ENCODE data around the gene BCAS3. TPM values are rescaled to one million over a fixed set of nuclear protein-coding genes. Genes with fewer than 3 reads are reported as not detected.
"Not testable (repeated sequence)": the region's sequence is repeated elsewhere in the genome, so short reads cannot be mapped to it uniquely, and the experiment has no call there.

Gene BCAS3
- total RNA-seq, 1 donor from 2014 or later: 12.5 TPM

GRCh38 chr17:60744355-60744966 is 66.8 kb downstream of the BCAS3 start:
- intact Hi-C loops (cut with micrococcal nuclease): no loop called here

DNA sequence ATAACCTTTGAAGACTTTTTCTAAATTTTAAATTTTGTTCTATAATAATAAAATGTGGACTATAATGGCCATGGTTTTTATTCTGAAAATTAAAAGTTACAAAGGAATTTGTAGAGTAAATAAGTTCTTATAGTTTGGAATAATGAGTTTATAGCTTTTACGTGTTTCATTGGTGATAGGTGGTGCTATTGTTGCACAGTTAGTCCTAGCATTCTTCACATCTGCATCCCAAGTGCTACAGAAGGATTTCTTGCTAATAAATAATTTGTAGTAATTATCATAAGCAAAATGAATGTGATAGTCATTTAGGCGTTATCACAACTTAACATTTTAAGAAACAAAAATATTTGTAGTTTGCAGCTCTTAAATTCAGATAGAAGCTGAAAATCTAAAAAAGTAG is 67.9 kb downstream of the BCAS3 start:
- intact Hi-C loops (cut with micrococcal nuclease): no loop called here

GRCh38 chr17:60747069-60747808 is 69.6 kb downstream of the BCAS3 start:
- intact Hi-C loops (cut with micrococcal nuclease): no loop called here

DNA sequence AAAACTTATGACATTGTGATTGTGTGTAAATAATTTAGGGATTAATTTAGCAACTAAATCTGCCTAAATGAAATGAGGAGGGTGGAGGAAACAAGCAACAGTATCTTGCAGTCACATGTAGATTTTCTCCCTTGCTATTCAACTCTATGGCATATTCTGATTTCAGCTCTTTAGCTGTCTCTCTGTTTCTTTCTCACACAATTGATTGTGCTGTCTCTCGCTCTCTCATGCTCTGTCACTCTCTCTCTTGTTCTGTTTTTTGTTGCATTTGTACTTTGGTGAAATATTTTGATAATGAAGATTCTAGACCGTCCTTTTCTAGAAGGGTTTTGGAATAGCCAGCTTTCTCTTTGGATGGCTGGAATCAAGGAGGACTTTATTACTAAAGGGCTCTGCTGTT is 70.6 kb downstream of the BCAS3 start:
- intact Hi-C loops (cut with micrococcal nuclease): no loop called here

GRCh38 chr17:60749050-60749449 is 71.4 kb downstream of the BCAS3 start:
- intact Hi-C loops (cut with micrococcal nuclease): no loop called here

DNA sequence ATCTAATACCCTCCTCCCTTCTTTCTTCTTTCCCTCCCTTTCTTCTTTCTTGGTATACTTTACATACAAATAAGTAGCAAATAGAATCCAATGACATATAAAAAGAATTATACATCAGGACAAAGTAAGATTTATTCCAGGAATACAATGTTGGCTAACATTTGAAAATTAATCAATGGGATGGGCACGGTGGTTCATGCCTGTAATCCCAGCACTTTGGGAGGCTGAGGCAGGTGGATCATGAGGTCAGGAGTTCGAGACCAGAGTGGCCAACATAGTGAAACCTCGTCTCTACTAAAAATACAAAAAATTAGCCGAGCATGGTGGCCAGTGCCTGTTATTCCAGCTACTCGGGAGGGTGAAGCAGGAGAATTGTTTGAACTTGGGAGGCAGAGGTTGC is 72.1 kb downstream of the BCAS3 start:
- intact Hi-C loops (cut with micrococcal nuclease): no loop called here

- intact Hi-C loops (cut with micrococcal nuclease): no loop called here
Measured at GRCh38 chr17:60750640-60751039, 73.0 kb downstream of the BCAS3 start.

GRCh38 chr17:60751884-60752283 is 74.2 kb downstream of the BCAS3 start:
- intact Hi-C loops (cut with micrococcal nuclease): no loop called here

GRCh38 chr17:60752873-60753577 is 75.4 kb downstream of the BCAS3 start:
- intact Hi-C loops (cut with micrococcal nuclease): no loop called here

- intact Hi-C loops (cut with micrococcal nuclease): no loop called here
Measured at GRCh38 chr17:60754057-60754604, 76.5 kb downstream of the BCAS3 start.

DNA sequence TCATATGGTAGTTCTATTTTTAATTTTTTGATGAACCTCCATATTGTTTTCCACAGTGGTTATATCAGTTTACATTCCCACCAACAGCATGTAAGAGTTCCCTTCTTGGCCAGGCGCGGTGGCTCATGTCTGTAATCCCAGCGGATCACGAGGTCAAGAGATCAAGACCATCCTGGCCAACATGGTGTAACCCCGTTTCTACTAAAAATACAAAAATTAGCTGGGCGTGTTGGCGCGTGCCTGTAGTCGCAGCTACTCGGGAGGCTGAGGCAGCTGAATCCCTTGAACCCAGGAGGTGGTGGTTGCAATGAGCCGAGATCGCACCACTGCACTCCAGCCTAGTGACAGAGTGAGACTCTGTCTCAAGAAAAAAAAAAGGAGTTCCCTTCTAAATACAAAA is 79.1 kb downstream of the BCAS3 start:
- intact Hi-C loops (cut with micrococcal nuclease): not testable (repeated sequence)

- intact Hi-C loops (cut with micrococcal nuclease): no loop called here
Measured at GRCh38 chr17:60757437-60757836, 79.8 kb downstream of the BCAS3 start.

DNA sequence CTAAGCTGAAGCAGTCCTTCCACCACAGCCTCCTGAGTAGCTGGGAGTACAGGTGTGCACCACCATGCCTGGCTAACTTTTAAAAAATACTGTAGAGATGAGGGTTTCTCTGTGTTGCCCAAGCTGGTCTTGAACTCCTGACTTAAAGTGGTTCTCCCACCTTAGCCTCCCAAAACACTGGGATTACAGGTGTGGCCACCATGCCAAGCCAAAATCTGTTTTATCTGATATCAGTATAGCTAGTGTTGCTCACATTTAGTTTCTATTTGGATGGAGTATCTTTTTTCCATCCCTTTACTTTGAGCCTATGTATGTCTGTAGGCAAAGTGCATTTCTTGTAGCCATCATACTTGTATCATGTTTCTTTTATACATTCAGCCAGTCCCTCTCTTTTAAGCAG is 82.1 kb downstream of the BCAS3 start:
- intact Hi-C loops (cut with micrococcal nuclease): no loop called here

DNA sequence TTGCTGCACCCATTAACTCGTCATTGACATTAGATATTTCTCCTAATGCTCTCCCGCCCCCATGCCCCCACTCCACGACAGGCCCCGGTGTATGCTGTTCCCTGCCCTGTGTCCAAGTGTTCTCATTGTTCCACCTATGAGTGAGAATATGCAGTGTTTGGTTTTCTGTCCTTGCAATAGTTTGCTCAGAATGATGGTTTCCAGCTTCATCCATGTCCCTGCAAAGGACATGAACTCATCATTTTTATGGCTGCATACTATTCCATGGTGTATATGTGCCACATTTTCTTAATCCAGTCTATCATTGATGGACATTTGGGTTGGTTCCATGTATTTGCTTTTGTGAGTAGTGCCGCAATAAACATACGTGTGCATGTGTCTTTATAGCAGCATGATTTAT is 83.7 kb downstream of the BCAS3 start:
- intact Hi-C loops (cut with micrococcal nuclease): not testable (repeated sequence)

DNA sequence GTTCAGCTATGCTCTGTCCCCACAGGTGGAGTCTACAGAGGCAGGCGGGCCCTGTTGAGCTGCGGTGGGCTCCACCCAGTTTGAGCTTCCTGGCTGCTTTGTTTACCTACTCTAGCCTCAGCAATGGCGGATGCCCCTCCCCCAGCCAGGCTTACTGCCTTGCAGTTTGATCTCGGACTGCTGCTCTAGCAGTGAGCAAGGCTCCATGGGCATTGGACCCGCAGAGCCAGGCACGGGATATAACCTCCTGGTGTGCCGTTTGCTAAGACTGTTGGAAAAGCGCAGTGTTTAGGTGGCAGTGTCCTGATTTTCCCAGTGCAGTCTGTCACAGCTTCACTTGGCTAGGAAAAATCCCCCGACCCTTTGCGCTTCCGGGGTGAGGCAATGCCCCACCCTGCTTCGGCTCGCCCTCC is 89.1 kb downstream of the BCAS3 start:
- intact Hi-C loops (cut with micrococcal nuclease): no loop called here

- intact Hi-C loops (cut with micrococcal nuclease): no loop called here
Measured at GRCh38 chr17:60767744-60768308, 90.2 kb downstream of the BCAS3 start.

DNA sequence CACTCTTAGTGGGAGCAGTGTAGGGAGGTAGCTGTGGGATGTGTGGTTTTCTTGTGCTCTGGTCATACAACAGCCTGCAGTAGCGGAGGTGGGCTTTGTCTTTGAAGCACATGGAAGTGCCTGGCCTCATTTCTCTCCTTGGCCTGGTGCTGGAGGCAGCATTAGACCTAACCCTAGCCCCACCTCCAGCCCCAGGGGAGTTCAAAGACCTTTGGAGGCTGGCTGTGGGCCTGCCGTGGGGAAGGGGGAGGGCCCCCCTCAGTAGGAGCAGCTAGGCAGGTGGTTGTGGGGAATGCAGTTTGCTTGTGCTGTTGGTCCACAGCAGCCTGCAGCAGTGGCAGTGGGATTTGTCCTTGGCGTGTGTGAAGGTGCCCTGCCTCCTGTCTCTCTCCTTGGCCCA is 91.7 kb downstream of the BCAS3 start:
- intact Hi-C loops (cut with micrococcal nuclease): no loop called here

- intact Hi-C loops (cut with micrococcal nuclease): no loop called here
Measured at GRCh38 chr17:60770946-60771422, 93.3 kb downstream of the BCAS3 start.

DNA sequence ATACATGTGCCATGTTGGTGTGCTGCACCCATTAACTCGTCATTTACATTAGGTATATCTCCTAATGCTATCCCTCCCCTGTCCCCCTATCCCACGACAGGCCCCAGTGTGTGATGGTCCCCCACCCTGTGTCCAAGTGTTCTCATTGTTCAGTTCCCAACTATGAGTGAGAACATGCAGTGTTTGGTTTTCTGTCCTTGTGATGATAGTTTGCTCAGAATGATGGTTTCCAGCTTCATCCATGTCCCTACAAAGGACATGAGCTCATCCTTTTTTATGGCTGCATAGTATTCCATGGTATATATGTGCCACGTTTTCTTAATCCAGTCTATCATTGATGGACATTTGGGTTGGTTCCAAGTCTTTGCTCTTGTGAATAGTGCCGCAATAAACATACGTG is 94.0 kb downstream of the BCAS3 start:
- intact Hi-C loops (cut with micrococcal nuclease): not testable (repeated sequence)

- intact Hi-C loops (cut with micrococcal nuclease): no loop called here
Measured at GRCh38 chr17:60773552-60773951, 95.9 kb downstream of the BCAS3 start.

DNA sequence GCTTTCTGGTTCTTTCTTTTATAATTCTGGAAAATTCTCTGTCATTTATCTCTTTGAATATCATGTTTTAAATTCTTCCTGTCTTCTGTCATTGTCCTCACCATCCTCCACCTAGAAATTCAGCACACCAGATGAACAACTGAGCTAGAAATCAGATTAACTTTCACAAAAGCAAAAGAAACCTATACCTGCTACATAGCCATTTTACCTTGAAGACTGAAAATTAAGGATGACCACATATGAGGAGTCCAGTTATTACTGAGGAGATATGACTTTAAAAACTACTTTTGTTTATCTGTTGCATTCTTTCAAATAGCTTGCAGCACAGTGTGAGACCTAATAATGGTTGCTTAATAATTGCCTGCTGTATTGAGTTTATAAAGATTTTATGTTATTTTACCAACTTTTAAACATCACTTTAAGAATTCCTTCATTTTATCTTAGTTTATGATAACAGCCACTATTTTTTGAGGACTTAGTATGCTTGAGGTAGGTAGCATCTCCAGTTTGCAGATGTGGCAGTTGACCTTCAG is 104.3 kb downstream of the BCAS3 start:
- intact Hi-C loops (cut with micrococcal nuclease): no loop called here

DNA sequence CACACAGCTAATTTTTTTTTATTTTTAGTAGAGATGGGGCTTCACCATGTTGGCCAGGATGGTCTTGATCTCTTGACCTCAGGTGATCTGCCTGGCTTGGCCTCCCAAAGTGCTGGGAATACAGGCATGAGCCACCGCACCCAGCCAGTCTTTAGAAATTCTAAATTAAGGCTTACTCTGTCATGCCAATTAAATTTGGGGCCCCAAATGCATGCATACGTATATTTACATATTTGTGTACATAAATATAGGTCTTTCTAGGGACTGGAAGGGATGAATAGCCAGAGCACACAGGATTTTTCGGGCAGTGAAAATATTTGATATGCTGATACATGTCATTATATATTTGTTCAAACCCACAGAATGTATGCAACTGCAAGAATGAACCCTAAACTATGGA is 105.1 kb downstream of the BCAS3 start:
- intact Hi-C loops (cut with micrococcal nuclease): no loop called here

Measured in T-helper 2 cell treated with Interferon-gamma antibody and Interleukin-4, amounts not matched to agents 100 ng/mL and 5 ng/mL, for 36 hours (primary cell).